ENCODE results near the gene CFAP73. TPM values are rescaled to one million over a fixed set of nuclear protein-coding genes. Genes with fewer than 3 reads are reported as not detected.
A peak's percentile ranks its signal among the peaks of the same experiment; 100 is the strongest.

Gene CFAP73
- total and polyA plus RNA-seq, 4 donors: 10.4 to 40.6 (median 14.6) TPM

DNA sequence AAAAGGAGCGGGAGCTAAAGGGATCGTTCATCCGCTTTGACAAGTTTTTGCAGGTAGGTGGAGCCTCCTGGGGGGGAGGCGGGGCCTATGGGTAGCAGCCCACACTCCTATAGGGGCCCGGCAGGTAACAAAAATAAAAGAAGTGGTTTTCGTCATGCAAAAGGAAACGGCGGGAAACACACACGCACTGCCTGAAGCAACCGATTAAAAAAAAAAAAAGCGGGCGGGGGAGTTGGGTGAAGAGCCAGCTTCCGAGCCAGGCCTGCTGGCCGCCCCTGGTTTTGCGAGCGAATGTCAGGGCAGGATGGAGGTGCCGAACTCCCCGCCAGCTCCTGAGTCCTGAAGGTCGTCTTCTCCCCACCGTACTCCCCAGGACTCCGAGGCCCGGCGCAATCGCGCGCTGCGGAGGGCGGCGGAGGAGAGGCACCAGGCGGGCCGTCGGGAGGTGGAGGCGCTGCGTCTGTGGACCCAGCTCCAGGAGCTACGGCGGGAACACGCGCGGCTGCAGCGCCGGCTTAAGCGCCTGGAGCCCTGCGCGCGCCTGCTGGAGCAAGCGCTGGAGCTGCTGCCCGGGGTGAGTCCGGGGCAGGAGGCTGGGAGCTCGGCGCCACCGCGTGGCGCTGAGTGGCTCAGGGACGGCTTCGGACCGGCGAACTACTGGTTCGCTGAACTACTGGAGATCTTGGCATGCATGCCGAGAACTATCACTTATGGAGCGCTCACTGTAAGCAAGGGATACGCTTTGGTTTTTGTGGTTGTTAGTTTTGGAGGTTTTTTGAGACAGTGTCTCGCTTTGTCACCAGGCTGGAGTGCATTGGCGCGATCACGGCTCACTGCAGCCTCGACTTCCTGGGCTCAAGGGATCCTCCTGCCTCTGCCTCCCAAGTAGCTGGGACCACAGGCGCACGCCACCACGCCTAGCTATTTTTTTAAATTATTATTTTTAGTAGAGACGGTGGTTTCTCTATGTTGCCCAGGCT, 3.6 kb downstream of the CFAP73 start:
- Histone ChIP-seq H3K4me3 (no peak overlapping the region), H3K27me3 (ENCODE audit: control insufficient read depth in 3 of 3, insufficient read depth in 3 of 3, low read length in 2 of 3) (peaks cover 0 to 38% (median 31%) of the 10 kb centered on the region in 3 donors), H3K9ac (ENCODE audit: insufficient read depth in 1 of 2, low read length in 2 of 2) (no peak overlapping the region), H3K27ac (ENCODE audit: low read depth in 1 of 2, low read length in 1 of 2) (no peak overlapping the region), H3K9me3 (ENCODE audit: control insufficient read depth in 4 of 4, insufficient read depth in 3 of 4, low read length in 3 of 4) (peaks cover 0 to under 1% (median 0%) of the 10 kb centered on the region in 4 donors), H3K36me3 (ENCODE audit: control insufficient read depth in 4 of 4, insufficient read depth in 4 of 4, low read length in 4 of 4) (peaks cover 0 to 9% (median 2%) of the 10 kb centered on the region in 4 donors), H3K4me1 (ENCODE audit: control insufficient read depth in 5 of 5, insufficient read depth in 5 of 5, low read length in 5 of 5) (peaks cover 0 to 17% (median 0%) of the 10 kb centered on the region in 5 donors)
- WGBS, 2 donors: 5 to 7% methylated on average over 70 of the region's 70 CpGs
- DNase-seq: peak; percentile 70 to 80 (median 73)
- TF ChIP-seq, protein P1, sequence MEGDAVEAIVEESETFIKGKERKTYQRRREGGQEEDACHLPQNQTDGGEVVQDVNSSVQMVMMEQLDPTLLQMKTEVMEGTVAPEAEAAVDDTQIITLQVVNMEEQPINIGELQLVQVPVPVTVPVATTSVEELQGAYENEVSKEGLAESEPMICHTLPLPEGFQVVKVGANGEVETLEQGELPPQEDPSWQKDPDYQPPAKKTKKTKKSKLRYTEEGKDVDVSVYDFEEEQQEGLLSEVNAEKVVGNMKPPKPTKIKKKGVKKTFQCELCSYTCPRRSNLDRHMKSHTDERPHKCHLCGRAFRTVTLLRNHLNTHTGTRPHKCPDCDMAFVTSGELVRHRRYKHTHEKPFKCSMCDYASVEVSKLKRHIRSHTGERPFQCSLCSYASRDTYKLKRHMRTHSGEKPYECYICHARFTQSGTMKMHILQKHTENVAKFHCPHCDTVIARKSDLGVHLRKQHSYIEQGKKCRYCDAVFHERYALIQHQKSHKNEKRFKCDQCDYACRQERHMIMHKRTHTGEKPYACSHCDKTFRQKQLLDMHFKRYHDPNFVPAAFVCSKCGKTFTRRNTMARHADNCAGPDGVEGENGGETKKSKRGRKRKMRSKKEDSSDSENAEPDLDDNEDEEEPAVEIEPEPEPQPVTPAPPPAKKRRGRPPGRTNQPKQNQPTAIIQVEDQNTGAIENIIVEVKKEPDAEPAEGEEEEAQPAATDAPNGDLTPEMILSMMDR (IDR thresholded peaks at IDR 0.05; ENCODE audit: control extremely low read depth, extremely low read depth): no peak
- ATAC-seq (ENCODE audit: insufficient read depth, low FRiP score): peak; percentile 85

DNA sequence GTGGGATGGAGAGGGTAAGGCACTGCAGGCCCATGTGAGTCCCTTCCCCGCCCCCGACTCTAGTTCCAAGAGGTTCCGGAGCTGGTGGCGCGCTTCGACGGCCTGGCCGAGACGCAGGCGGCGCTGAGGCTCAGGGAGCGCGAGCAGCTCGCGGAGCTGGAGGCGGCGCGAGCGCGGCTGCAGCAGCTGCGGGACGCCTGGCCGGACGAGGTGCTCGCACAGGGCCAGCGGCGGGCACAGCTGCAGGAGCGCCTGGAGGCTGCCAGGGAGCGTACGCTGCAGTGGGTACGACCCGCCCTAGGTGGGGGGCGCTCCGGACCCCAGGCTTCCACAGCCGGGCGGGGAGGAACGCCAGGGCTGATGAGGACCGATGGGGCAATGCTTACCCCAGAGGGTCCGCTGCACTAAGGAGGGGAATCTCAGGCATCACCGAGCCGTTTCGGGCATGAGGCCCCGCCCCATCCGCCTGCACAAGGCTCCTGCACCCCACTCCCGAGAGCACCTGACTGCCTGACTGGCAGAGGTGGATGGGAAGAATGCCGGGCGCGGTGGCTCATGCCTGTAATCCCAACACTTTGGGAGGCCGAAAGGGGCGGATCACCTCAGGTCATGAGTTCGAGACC, 4.9 kb downstream of the CFAP73 start:
- peak in 2 of 3 donors; percentile 44 to 53 for DNase-seq
- Histone ChIP-seq H3K27me3 (ENCODE audit: control insufficient read depth in 3 of 3, insufficient read depth in 3 of 3, low read length in 2 of 3) (peaks cover 0 to 38% (median 31%) of the 10 kb centered on the region in 3 donors), H3K4me3 (no peak overlapping the region)

DNA sequence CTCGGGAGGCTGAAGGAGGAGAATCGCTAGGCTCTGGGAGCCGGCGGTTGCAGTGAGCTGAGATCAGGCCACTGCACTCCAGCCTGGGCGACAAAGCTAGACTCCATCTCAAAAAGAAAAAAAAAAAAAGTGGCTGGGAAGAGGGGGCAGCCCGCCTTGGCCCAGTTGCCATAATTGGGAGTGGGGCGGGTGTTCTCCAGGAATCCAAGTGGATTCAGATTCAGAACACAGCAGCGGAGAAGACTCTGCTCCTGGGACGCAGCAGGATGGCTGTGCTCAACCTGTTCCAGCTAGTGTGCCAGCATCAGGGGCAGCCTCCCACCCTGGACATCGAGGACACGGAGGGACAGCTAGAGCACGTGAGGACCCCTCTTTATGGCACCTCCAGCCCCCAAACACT, 5.5 kb downstream of the CFAP73 start:
- WGBS, 2 donors: 67 to 75% methylated on average over 12 of the region's 12 CpGs
- peaks cover 11 to 28% (median 13%) of the 10 kb centered on the region in 4 donors for H3K36me3 ChIP-seq (ENCODE audit: control insufficient read depth in 4 of 4, insufficient read depth in 4 of 4, low read length in 4 of 4)
- peaks cover 0 to 38% (median 31%) of the 10 kb centered on the region in 3 donors for H3K27me3 ChIP-seq (ENCODE audit: control insufficient read depth in 3 of 3, insufficient read depth in 3 of 3, low read length in 2 of 3)
- no peak overlapping the region for H3K27ac ChIP-seq (ENCODE audit: low read depth in 1 of 2, low read length in 1 of 2)
- H3K4me3 ChIP-seq: no peak overlapping the region
- no peak for DNase-seq
- ATAC-seq (ENCODE audit: insufficient read depth, low FRiP score): no peak
- H3K9me3 ChIP-seq (ENCODE audit: control insufficient read depth in 4 of 4, insufficient read depth in 3 of 4, low read length in 3 of 4): peaks cover 0 to 6% (median 0%) of the 10 kb centered on the region in 4 donors
- TF ChIP-seq, protein P1 (IDR thresholded peaks at IDR 0.05; ENCODE audit: control extremely low read depth, extremely low read depth): no peak
- H3K4me1 ChIP-seq (ENCODE audit: control insufficient read depth in 5 of 5, insufficient read depth in 5 of 5, low read length in 5 of 5): peaks cover 0 to 10% (median 0%) of the 10 kb centered on the region in 5 donors
- no peak overlapping the region for H3K9ac ChIP-seq (ENCODE audit: insufficient read depth in 1 of 2, low read length in 2 of 2)

More for the DNA sequence above, 4.9 kb downstream of the CFAP73 start:
- Histone ChIP-seq H3K36me3 (ENCODE audit: control insufficient read depth in 4 of 4, insufficient read depth in 4 of 4, low read length in 4 of 4) (peaks cover 5 to 22% (median 12%) of the 10 kb centered on the region in 4 donors), H3K27ac (ENCODE audit: low read depth in 1 of 2, low read length in 1 of 2) (no peak overlapping the region), H3K9ac (ENCODE audit: insufficient read depth in 1 of 2, low read length in 2 of 2) (no peak overlapping the region), H3K4me1 (ENCODE audit: control insufficient read depth in 5 of 5, insufficient read depth in 5 of 5, low read length in 5 of 5) (peaks cover 0 to 15% (median 0%) of the 10 kb centered on the region in 5 donors), H3K9me3 (ENCODE audit: control insufficient read depth in 4 of 4, insufficient read depth in 3 of 4, low read length in 3 of 4) (peaks cover 0 to 6% (median 0%) of the 10 kb centered on the region in 4 donors)
- WGBS, 2 donors: 4% methylated on average over 51 of the region's 51 CpGs
- ATAC-seq (ENCODE audit: insufficient read depth, low FRiP score): no peak
- TF ChIP-seq, protein P1 (IDR thresholded peaks at IDR 0.05; ENCODE audit: control extremely low read depth, extremely low read depth): no peak

Data from lung (tissue), 12 donors.